AG10803 (cell line): Measurements from ENCODE around the gene OSBPL2.

Experiments
- DNase-seq: peaks from one replicate; pipeline ENCODE4 v3.0.0; 2010; ENCODE audit warnings: low read depth
- H3K4me3 ChIP-seq: 2 replicates; pipeline ENCODE4 v1.5.1; 2011; ENCODE audit warnings: mild to moderate bottlenecking, low read length, control low read depth
- CTCF ChIP-seq: conservative IDR thresholded peaks from 2 replicates; pipeline ENCODE4 v1.5.1; 2011; ENCODE audit warnings: mild to moderate bottlenecking, low read length, control low read depth, inconsistent platforms

The OSBPL2 gene

GRCh38 chr20:62314711-62315302 is 76.5 kb downstream of the OSBPL2 start:
- no peak for DNase-seq
- H3K4me3 ChIP-seq, result no peak overlapping the region
- TF ChIP-seq CTCF, result no peak

- H3K4me3 ChIP-seq, result no peak overlapping the region
- DNase-seq, result no peak
- no peak for TF ChIP-seq CTCF
Observed at GRCh38 chr20:62315773-62316172, 77.5 kb downstream of the OSBPL2 start.

- TF ChIP-seq CTCF, result no peak
- DNase-seq, result no peak
- H3K4me3 ChIP-seq, result no peak overlapping the region
Observed at GRCh38 chr20:62316331-62317166, 78.2 kb downstream of the OSBPL2 start.

GRCh38 chr20:62317167-62317655 is 78.9 kb downstream of the OSBPL2 start:
- no peak for TF ChIP-seq CTCF
- H3K4me3 ChIP-seq, result no peak overlapping the region
- no peak for DNase-seq

GRCh38 chr20:62318400-62319345 is 80.4 kb downstream of the OSBPL2 start:
- no peak for DNase-seq
- no peak for TF ChIP-seq CTCF

GRCh38 chr20:62319346-62319909 is 81.1 kb downstream of the OSBPL2 start:
- no peak for TF ChIP-seq CTCF
- no peak for DNase-seq
- no peak overlapping the region for H3K4me3 ChIP-seq

More at GRCh38 chr20:62318400-62319345, 80.4 kb downstream of the OSBPL2 start:
- no peak overlapping the region for H3K4me3 ChIP-seq
